ENCODE data around the gene RPS25.

Gene RPS25

DNA sequence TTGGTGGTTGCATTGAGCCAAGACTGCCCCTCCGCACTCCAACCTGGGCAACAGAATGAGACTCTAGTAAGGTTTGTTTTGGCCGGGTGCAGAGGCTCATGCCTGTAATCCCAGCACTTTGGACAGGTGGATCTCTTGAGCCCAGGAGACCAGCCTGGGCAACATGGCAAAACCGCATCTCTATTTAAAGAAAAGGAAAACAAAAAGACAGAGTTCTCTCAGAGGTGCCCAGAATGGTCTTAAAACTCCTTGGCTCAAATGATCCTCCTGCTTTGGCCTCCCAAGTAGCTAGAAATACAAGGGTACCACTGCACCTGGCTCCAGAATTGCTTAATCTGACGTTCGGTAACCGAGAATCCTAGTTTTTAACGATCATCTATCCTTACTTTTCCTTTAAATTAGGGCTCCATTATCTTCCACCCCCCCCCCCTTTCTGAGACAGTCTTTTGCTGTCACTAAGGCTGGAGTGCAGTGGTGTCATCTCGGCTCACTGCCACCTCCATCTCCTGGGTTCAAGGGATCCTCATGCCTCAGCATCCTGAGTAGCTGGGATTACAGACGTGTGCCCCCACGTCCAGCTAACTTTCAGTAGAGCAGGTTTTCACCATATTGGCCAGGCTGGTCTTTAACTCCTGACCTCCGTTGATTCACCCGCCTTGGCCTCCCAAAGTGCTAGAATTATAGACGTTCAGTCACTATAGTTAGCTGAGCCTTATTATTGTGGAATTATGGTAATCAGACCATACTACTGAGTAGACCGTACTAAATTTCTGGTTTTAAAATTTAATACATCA lies 1.7 kb downstream of the RPS25 start:
- Histone ChIP-seq H3K79me2 (peaks cover 3% of the 10 kb centered on the region), H3K4me2 (ENCODE audit: low read length) (no peak overlapping the region), H3K4me3 (ENCODE audit: low read depth, low read length) (no peak overlapping the region), H3K27ac (no peak overlapping the region), H3K9ac (no peak overlapping the region), H3K9me3 (ENCODE audit: control insufficient read depth, low read length) (no peaks in the 10 kb centered on the region), H3K4me1 (peaks cover 3% of the 10 kb centered on the region), H2AFZ (no peak overlapping the region), H3K27me3 (ENCODE audit: control insufficient read depth, insufficient read depth, low read length) (no peaks in the 10 kb centered on the region), H3K36me3 (ENCODE audit: control insufficient read depth, insufficient read depth, low read length) (no peaks in the 10 kb centered on the region)
- TF ChIP-seq, protein P1, sequence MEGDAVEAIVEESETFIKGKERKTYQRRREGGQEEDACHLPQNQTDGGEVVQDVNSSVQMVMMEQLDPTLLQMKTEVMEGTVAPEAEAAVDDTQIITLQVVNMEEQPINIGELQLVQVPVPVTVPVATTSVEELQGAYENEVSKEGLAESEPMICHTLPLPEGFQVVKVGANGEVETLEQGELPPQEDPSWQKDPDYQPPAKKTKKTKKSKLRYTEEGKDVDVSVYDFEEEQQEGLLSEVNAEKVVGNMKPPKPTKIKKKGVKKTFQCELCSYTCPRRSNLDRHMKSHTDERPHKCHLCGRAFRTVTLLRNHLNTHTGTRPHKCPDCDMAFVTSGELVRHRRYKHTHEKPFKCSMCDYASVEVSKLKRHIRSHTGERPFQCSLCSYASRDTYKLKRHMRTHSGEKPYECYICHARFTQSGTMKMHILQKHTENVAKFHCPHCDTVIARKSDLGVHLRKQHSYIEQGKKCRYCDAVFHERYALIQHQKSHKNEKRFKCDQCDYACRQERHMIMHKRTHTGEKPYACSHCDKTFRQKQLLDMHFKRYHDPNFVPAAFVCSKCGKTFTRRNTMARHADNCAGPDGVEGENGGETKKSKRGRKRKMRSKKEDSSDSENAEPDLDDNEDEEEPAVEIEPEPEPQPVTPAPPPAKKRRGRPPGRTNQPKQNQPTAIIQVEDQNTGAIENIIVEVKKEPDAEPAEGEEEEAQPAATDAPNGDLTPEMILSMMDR (IDR thresholded peaks at IDR 0.05) = no peak

DNA sequence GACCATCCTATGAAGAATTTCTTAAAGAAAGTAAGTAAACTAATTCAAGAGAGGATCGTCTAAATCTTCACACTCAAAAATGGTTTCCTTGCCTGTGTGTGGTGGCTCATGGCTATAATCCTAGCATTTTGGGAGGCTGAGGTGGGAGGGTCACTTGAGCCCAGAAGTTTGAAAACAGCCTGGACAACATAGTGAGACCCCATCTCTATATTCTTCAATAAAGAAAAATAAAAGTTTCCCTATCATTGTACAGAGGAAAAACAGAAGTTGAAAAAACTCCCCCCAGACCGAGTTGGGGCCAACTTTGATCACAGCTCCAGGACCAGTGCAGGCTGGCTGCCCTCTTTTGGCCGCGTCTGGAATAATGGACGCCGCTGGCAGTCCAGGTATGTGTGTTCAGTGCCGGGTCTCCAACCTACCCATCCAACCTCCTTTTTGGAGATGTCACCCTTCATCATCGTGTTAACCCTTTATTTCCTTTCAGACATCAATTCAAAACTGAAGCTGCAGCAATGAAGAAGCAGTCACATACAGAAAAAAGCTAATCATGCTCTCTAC lies 3.0 kb downstream of the RPS25 start:
- H3K4me1 ChIP-seq = peaks cover 3% of the 10 kb centered on the region
- TF ChIP-seq, protein P1 (IDR thresholded peaks at IDR 0.05) = no peak
- no peak overlapping the region for H3K9ac ChIP-seq
- no peaks in the 10 kb centered on the region for H3K27me3 ChIP-seq (ENCODE audit: control insufficient read depth, insufficient read depth, low read length)
- no peak overlapping the region for H2AFZ ChIP-seq
- no peaks in the 10 kb centered on the region for H3K36me3 ChIP-seq (ENCODE audit: control insufficient read depth, insufficient read depth, low read length)
- H3K9me3 ChIP-seq (ENCODE audit: control insufficient read depth, low read length) = no peaks in the 10 kb centered on the region
- H3K27ac ChIP-seq = no peak overlapping the region
- H3K79me2 ChIP-seq = peaks cover 3% of the 10 kb centered on the region
- H3K4me3 ChIP-seq (ENCODE audit: low read depth, low read length) = no peak overlapping the region
- H3K4me2 ChIP-seq (ENCODE audit: low read length) = no peak overlapping the region

DNA sequence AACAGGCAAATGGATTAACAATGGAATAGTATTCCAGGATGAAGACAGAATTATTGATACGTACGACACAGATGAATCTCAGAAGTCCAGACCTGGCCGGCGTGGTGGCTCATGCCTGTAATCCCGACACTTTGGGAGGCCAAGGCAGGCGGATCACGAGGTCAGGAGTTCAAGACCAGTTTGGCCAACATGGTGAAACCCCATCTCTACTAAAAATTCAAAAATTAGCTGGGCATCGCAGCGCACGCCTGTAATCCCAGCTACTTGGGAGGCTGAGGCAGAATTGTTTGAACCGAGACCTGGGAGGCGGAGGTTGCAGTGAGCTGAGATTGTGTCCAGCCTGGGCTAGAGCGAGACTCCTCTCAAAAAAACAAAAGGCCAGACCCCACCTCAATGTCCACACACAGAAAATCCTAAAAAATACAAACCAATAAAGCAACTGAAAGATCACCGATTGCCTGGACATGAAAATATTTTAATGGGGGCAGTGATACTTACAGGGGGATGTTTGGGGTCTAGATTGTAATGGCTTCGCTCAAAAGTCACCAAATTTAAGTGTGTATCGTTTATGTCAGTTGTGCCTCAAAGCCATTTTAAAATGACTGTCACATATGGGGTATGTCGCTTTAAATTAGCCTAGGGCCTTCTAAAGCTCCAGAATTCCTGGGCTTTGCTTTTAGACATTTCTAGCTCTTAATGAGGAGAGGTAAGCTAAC lies 3.8 kb downstream of the RPS25 start:
- Histone ChIP-seq H3K9ac (no peak overlapping the region), H3K79me2 (peaks cover 3% of the 10 kb centered on the region), H3K9me3 (ENCODE audit: control insufficient read depth, low read length) (no peaks in the 10 kb centered on the region), H3K36me3 (ENCODE audit: control insufficient read depth, insufficient read depth, low read length) (no peaks in the 10 kb centered on the region), H3K4me1 (peaks cover 3% of the 10 kb centered on the region), H3K4me3 (ENCODE audit: low read depth, low read length) (no peak overlapping the region), H3K27ac (no peak overlapping the region), H3K4me2 (ENCODE audit: low read length) (no peak overlapping the region), H3K27me3 (ENCODE audit: control insufficient read depth, insufficient read depth, low read length) (no peaks in the 10 kb centered on the region), H2AFZ (no peak overlapping the region)
- TF ChIP-seq, protein P1 (IDR thresholded peaks at IDR 0.05) = no peak

DNA sequence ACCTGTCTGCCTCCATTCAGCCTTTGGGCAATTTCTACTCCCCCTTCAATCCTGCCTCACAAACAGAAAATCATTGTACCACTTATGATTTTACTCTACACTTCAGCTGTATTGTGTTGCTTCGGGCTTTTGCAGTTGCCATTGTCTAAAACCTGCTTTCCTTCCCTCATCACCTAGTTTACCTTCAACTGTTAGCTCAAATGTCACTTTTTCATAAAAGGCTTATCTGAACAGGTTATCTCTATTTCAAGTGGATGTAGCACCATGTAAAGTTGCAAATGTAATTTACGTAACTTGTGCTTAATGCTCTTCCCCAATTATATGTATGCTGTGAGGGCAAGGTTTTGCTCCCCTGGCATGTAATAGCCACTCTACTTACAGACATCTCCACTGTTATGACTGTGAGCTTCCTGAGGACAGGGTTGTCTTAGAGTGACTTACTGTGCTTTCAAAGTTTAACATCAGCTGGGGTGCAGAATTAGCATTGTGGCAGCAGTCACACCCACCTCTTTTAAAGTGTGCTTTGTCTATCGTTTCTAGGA lies 5.4 kb downstream of the RPS25 start:
- H3K27ac ChIP-seq = no peak overlapping the region
- H2AFZ ChIP-seq = no peak overlapping the region
- H3K9ac ChIP-seq = no peak overlapping the region
- TF ChIP-seq, protein P1 (IDR thresholded peaks at IDR 0.05) = no peak
- no peaks in the 10 kb centered on the region for H3K36me3 ChIP-seq (ENCODE audit: control insufficient read depth, insufficient read depth, low read length)
- no peak overlapping the region for H3K4me2 ChIP-seq (ENCODE audit: low read length)
- peaks cover 3% of the 10 kb centered on the region for H3K79me2 ChIP-seq
- no peaks in the 10 kb centered on the region for H3K9me3 ChIP-seq (ENCODE audit: control insufficient read depth, low read length)
- peaks cover 3% of the 10 kb centered on the region for H3K4me1 ChIP-seq
- H3K27me3 ChIP-seq (ENCODE audit: control insufficient read depth, insufficient read depth, low read length) = no peaks in the 10 kb centered on the region
- H3K4me3 ChIP-seq (ENCODE audit: low read depth, low read length) = no peak overlapping the region

Measured in parathyroid adenoma (tissue), 2 donors.